SKM-1 (cell line): Measurements from ENCODE around the gene HPCAL4.

Source experiments
- DNase-seq: peaks from one replicate; lab custom pipeline; 2025; ENCODE audit not compliant: unreplicated experiment; lab: John Stamatoyannopoulos, UW

HPCAL4 gene

DNA sequence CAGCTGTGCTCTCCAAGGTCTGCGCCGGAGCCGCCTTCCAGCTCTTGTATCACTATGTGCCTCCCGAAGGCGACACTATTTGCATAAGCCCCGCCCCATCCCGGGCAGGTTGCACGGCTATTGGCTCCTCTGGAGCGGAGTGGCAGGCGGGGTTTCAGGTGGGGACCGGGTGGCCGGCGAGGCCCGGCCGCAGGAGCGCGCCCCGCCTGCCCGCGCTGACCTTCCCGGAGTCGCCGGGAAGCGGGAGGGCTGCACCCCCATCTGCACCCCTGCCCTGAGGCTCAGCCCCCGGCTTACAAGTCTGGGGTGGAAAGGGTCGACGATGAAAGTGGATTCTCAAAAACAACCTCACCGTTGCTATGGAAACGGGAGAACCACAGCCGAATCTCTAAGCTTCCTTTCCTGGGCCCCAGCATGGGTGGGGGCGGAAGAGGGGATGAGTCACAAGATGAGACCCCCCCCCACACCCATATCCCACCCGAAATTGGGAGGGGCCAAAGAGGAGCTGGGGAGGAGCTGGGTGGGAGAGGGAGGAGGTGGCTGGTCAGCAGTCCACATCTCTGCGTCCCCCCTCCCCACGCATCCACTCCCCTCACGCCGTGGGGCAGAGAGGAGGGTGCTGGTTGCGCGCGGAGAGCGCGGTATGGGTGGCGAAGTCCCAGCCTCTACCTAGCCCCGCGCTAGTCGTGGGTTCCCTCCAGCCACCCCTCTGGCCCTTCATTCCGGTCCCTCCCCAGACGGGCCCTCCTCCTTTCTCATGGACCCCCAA is at the start of gene HPCAL4:
HPCAL4 (minus strand) TSS at position 51 of the 769 bp plus-strand sequence. CDS start 6,830 bp downstream, outside the sequence.
- DNase-seq = no peak

- peak; percentile 97 for DNase-seq
These were observed 47.6 kb upstream of the HPCAL4 start, which contains the start of gene PPIE for GRCh38 chr1:39738622-39739366. Gene PPIE, plus strand, starts transcription at chr1:39738882. Its CDS starts 19 bp downstream, at chr1:39738901.

DNA sequence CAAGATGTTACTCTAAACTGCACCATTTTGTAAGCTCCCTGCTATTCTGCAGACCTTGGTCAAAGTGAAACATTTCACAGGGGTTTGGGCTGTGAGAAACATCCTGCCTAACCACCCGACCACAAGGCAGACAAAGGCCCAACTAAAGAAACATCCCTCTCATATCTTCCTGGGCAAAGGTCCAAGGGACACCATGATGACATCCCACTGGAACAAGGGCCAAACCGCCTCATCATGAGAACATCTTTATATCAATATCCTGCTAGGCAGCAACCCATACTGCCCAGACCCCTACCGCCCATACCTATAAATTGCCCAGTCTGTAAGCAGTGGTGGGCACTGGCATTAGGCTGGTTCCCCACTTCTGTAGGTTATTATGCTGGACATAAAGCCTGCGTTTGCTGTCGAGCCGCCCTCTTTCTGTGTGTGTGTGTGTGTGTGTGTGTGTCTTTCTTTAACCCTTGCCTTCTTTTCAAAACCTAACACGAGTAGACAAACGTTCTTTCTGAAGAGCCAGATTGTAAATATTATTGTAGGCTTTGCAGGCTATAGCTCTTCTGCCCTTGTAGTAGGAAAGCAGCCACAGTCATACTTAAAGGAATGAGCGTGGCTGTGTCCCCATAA is 46.4 kb upstream of the HPCAL4 start:
- no peak for DNase-seq

GRCh38 chr1:39735731-39736130 is 44.5 kb upstream of the HPCAL4 start:
- DNase-seq = no peak

- DNase-seq = no peak
These were observed 41.9 kb upstream of the HPCAL4 start for GRCh38 chr1:39733161-39733560.

- no peak for DNase-seq
These were observed 41.5 kb upstream of the HPCAL4 start for GRCh38 chr1:39732730-39733129.

GRCh38 chr1:39729842-39730241 is 38.6 kb upstream of the HPCAL4 start:
- no peak for DNase-seq

DNA sequence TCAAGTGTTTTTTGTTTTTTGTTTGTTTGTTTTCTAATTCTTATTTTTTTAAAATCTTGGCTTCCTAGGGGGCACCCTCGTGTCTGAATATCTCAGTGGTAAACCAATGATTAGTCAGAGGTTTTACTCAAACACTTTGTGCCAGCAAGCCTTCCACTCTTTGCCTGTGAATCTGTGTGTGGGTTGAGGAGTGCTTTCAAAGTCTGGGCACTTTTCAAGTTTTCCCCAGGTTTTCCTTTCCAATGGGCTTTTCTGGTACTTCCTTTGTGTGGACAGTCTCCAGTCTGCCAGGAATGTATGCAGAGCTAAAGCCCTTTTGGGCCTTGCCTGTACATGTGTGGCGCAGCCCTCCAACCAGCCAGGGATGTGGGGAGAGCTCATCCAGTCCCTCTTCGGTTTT is 37.8 kb upstream of the HPCAL4 start:
- no peak for DNase-seq

GRCh38 chr1:39727932-39728317 is 36.7 kb upstream of the HPCAL4 start:
- DNase-seq = no peak

DNA sequence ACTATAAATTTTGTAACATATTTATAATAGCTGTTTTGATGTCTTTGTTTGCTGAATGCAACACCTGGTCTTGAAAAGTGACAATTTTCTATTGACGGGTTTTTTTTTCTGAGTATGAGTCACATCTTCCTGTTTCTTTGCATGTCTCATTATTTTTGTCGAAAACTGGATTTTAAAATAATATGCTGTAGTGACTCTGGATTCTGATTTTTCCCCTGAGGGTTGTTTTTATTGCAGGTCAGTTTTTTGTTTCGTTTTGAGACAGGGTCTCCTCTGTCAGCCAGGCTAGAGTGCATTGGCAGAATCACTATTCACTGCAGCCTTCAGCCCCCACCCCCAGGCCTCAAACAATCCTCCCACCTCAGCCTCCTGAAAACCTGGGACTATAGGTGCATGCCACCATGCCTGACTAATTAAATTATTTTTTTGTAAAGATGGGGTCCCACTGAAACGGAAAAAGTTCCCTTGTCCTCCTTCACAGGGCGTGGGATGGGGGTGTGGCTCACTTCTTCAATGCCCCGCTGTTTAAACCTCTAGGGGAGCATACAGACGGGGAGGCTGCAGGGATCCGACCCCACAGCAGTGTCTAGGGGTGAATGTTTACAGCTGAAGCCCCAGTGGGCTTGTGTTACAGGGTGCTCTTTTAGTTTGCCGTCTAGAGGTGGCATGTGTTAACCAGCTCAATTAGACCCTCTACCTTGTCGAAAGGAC is 36.1 kb upstream of the HPCAL4 start:
- no peak for DNase-seq

DNA sequence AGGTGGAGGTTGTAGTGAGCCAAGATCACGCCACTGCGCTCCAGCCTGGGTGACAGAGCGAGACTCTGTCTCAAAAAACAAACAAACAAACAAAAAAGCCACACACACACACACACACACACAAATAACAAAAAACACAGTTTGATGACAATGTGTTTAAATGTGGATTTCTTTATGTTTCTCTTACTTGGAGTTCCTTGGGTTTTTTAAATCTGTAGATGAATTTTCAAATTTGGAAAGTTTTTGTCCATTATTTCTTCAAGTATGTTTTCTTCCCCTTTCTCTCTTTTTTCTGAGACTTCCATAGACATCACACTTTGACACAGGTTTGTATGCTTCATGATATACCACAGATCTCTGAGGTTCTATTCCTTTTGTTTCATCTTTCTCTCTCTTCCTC is 35.4 kb upstream of the HPCAL4 start:
- DNase-seq = no peak

GRCh38 chr1:39722495-39722894 is 31.3 kb upstream of the HPCAL4 start:
- no peak for DNase-seq

- DNase-seq = no peak
These were observed 30.4 kb upstream of the HPCAL4 start for GRCh38 chr1:39721664-39722063.

DNA sequence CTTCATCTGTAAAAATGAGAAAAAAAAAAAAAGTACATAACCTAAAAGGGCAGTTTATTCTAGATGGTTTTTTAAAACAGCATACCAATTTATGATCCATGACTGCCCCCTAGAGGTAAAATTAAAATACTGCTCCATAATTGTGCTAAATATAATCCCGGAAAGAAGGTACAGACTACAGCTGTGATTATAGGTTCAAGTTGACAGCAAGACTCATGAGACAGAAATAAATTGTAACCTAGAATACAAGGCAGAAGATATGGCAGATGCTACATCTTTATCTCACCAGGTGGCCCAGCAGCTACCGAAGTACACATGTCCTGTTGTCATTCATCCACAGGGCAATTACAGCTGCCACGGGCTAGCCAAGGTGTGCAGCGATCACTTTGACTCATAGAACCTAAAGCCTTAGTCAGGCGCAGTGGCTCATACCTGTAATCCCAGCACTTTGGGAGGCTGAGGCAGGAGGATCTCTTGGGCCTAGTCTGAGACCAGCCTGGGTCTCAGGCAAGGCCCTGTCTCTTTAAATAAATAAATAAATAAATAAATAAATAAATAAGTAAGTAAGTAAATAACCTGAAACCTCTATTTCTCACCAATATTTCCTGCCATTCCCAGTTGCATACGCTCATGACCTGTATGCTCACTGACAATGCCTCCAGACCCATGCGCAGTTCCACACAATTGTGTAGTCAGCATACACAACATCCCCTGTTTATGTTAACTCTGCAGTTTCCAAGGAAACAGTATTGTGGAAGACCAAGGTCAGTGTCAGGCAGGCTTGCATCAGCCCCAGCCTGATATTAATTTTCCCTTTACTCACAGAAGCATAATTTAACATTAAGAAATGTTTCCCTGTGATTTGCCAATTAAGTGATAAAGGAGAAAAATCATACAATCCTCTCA is 29.1 kb upstream of the HPCAL4 start:
- peak; percentile 64 for DNase-seq

DNA sequence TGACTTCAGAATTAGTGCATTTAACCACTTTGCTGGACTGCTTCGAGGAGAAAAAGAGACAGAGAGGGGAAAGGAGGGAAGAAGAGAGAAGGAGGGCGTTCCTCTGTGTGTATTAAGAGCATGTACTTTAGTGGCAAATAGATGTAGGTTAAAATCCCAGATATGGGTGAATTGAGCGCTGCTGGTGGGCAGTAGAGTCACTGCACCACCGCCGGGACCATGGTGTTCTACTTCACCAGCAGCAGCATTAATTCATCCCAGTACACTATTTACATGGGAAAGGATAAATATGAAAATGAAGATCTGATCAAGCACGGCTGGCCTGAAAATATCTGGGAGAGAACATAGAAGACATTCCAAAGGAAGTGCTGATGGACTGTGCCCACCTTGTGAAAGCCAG is 26.6 kb upstream of the HPCAL4 start:
- DNase-seq = no peak

- no peak for DNase-seq
These were observed 22.3 kb upstream of the HPCAL4 start for GRCh38 chr1:39713557-39713956.

- DNase-seq = no peak
These were observed 20.7 kb upstream of the HPCAL4 start for GRCh38 chr1:39711966-39712340.

DNA sequence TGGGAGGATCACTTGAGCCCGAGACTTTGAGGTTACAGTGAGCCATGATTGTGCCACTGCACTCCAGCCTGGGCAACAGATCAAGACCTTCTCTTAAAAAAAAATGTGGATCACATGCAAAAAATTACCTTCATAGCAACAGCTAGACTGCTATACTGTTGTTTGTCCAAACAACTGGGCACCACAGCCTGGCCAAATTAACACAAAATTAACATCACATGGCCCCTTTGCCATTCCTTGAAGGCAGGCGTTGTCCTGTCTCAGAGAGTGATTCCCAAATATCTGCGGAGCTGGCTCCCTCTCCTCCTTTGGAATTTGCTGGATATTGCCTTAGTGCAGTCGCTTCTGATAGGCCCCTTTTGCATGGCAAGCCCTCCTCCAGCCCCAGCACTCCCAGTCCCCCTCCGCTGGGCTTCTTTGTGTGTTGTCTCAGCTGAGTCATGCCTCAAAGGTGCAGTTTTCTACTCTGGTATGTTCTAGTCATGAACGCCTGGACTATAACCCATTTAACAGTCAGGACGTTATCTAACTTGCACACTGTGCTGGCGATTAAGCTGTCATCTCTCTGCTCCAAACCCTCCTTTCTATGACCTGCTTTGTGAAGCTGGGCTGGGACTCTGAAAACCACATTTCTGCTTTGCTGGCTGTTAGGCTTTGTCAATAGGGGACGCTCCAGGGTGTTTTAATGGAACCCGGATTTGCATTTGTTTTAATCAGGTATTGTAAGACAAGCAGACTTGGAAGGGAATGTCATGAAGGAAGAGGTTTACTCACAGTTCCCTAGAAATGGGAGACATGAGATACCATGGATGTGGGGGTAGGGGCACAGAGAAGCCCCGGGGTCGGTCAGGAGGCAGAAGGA is 20.1 kb upstream of the HPCAL4 start:
- no peak for DNase-seq

DNA sequence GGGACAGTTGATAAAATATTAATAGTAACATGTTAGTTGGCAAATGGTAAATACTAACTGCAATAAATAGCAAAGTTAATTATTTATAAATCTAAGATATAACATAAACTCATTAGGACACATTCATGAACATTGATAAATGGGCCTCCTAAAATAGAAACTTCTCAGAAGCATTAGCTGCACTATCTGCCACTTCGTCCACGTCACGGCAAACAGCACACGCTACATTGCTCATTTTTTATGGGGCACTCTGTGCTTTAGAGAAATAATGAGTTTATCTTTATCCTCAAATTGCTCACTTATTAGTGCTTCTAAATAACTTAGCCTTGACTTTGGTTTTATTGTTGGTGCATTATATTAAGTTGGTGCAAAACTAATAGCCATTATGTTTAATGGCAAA is 16.3 kb upstream of the HPCAL4 start:
- DNase-seq = no peak
